ENCODE results near the gene GABRG3.

GRCh38 chr15:27583651-27584050 is 612.7 kb downstream of the GABRG3 start:
- TF ChIP-seq CTCF (IDR thresholded peaks at IDR 0.05), result no peak
- no peak for TF ChIP-seq POLR2A (IDR thresholded peaks at IDR 0.05; ENCODE audit: low read depth)
- no peak for TF ChIP-seq POLR2AphosphoS5 (IDR thresholded peaks at IDR 0.05)
- no peak for TF ChIP-seq EP300 (IDR thresholded peaks at IDR 0.05)
